CD4-positive, alpha-beta T cell treated with Interleukin-12 subunit alpha and Interleukin-12 subunit beta, for 1 hour (primary cell): ENCODE results near the gene RNPEPL1.
"Not testable (repeated sequence)": the region's sequence is repeated elsewhere in the genome, so short reads cannot be mapped to it uniquely, and the experiment has no call there.

Source experiments
- DNase-seq: peaks from one replicate; pipeline ENCODE4 v3.0.0-alpha.2; 2020

The RNPEPL1 gene

DNA sequence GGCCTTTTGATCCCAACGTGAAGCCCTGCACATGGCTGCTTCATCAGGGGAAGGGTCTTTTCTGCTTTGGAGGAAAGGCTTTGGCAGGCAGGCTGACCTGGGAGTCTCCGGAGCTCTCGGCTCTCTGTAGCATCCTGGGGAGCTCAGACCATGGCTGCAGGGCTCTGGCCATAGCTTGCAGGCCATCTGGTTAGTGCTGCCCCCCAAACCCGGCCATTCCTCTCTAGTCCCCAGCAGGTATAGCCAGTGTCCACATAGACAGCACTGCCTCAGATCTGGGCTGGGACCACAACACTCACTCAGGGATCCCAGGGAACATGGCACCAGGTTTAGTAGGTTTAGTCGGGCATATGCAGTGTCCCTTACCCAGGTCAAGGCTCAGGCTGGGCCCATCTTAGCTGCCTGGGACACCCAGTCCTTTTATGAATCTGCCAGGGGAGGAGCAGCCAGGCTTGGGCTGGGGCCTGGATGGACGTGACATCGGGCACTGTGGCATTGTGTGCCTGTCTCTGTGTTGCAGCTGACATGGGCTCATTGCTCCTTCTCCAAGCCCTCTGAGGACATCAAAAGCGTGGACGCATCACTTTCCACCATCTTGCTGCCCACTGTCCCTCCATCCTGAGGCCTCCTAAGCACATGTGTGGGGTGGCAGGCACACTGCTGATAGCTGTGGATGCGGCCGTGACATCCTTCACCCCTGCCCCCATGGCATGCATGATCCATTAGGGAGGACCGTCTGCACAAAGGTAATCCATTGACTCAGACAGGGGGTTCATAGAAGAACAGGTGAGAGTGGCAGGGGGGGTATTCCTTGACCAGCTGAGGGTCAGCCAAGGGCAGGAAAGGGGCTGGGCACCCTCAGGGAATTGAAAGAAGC lies 37.8 kb downstream of the RNPEPL1 start:
- no peak for DNase-seq

GRCh38 chr2:240611601-240612210 lies 43.4 kb downstream of the RNPEPL1 start:
- DNase-seq, result no peak

DNA sequence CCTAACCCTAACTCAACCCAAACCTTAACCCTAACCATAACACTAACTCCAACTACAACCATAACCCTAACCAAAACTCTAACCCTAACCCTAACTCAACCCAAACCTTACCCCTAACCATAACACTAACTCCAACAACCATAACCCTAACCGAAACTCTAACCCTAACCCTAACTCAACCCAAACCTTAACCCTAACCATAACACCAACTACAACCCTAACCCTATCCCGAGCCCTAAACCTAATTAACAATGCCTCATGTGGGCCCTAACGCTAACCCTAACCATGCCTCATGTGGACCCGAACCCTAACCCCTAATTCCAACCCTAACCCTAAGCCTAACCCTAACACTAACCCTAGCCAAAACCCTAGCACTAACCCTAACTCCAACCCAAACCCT lies 45.5 kb downstream of the RNPEPL1 start:
- DNase-seq, result no peak

DNA sequence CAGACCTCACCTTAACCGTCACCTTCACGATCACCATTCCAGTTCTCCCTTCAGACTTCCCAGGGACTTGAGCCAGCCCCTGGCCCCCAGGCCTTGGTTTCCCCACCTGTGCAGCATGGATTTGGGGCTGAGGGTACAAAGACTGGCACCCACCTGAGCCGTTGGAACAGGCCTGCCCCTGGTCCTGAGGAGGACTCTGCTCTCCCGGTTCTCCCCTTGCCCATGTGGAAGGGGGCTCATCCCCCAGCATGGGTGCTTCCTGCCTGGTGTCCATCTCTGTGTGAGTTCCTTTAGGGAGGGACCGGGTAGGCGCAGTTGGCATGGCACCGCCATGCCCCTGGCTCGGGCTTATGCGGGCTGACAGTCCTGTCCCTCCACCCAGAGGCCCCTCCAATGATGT lies 46.1 kb downstream of the RNPEPL1 start:
- DNase-seq, result no peak

DNA sequence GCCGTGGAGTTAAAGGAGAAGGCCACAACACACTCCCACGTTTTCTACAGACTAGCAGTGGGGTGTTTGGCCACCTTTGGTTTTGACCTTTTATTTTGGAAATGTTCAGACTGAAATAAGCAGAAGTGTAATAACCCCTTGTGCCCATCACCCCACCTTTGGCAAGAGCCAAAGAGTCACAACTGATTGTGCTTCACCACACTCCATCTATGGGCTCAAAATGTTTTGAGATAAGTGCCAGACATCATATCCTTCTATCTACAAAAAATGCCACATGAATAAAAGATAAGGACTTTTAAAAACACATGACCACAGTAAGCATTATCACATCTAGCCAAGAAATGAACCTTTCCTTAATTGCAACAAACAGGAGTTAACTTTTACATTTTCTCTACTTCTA lies 47.1 kb downstream of the RNPEPL1 start:
- DNase-seq, result no peak

DNA sequence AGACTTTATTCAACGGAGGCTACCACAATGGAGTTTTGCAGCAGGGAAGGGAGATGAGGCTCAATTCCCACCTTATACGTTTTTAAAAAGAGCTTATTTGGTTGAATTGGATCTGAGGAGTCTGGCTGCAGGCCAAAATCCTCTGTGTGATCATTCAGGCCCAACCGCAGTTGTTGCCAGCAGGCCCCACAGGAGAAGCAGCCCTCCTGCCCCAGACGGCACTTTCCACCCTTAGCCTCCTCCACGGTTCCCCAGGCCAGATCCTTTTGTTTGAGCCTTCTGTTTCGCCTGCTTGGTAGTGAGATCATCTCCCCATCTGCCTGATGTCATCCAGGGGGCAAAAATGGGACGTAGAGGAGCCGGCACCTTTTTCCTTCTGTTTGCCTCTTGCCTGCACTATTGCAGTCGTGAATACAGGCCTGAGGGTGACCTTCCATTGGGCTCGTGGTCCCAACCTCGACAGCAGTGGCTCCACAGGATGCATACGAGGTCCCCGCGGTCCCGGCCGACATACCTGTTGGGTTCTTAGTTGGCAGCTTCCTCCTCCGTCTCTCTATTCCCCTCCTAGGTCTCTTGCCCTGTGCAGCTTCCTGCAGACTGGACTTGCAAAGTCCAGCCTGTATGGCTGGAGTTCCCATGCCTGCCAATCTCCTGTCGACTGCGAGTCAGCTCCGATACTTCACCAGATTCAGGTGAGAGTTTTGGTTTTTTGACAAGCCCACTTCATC lies 47.7 kb downstream of the RNPEPL1 start:
- no peak for DNase-seq

DNA sequence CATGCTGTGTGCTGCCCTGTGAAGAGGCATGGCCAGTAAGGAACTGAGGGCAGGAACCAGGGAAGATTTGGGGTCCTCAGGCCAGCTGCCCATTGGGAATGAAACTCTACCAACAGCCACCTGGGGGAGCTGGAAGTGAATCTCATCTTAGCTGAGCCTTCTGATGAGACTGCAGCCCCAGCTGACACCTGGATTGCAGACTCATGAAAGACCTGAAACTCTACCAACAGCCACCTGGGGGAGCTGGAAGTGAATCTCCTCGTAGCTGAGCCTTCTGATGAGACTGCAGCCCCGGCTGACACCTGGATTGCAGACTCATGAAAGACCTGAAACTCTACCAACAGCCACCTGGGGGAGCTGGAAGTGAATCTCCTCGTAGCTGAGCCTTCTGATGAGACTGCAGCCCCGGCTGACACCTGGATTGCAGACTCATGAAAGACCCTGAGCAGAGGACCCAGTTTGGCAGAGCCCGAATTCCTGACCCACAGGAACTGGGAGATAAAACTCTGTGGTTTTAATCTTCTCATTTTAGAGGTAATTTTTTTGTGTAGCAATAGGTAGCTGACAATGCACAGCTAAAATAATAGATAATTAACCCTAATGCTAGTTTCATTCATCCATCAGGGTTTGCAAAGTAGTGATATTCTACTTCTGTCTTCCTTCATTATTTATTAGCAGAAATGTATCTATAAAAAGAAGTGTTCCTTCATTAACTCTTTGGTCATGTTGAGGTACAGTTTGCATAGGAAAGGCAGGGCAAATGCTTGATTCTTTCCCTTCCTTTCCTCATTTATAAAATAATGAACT lies 48.8 kb downstream of the RNPEPL1 start:
- DNase-seq, result not testable (repeated sequence)

- DNase-seq, result no peak
Measured at GRCh38 chr2:240618776-240619175, 50.5 kb downstream of the RNPEPL1 start.

- no peak for DNase-seq
Measured at GRCh38 chr2:240619506-240620148, 51.3 kb downstream of the RNPEPL1 start.

DNA sequence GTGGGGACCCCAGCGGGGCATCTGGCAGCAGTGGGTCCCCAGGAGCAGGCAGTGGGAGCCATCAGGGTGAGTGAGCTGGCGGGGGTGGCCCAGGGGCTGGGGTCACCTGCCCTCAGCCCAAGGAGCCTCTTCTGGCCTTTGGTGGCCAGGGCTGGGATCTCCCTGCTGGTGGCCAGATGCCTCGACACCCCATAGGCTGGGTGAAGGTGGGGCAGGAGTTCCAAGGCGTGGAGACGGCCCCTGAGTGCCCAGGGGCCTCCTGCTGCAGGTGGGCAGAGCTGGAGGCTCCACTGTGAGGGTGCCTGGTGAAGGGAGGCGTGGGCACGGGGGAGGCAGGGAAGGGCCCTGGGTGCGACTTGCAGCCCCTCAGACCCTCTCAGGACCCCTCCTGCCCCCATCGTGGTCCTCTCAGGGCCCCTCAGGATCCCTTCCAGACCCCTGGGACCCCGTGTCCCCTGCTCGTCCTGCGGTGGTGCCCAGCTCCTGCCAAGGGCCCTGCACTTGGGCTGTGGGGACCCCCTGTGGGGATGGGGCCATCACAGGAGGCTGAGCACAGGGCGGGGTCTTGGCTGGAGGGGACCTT lies 52.0 kb downstream of the RNPEPL1 start:
- no peak for DNase-seq

DNA sequence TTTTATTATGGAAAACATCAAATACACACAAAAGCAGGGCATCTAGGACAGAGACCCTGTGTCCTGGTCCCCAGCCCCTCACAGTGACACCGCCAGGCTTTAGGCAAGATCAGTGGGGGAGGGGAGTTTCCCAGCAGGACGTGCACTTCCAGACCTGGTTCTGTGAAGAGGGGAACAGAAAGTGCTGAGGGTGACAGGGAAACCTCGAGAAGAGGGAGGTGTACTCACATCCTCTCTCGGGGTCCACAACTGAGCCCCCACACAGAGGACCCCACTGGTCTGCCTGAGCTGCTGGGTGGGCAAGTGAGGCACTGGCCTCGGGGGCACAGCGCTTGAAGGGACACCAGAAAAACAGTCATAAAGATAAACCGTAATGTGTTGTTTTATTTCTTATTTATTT lies 52.6 kb downstream of the RNPEPL1 start:
- DNase-seq, result no peak

DNA sequence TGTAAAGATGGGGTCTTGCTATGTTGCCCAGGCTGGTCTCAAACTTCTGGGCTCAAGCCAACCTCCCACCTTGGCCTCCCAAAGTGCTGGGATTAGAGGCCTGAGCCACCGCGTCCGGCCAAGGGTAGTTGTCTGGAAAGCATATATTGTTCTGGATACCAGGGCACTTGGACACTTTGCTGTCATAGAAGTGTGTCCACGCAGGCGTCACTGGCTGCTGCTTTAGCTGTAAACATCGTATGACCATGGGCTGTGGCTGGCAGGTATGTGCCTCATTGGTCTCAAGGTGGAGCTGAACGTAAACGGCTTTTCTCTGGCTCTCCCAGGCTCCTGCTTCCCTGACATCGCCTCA lies 53.8 kb downstream of the RNPEPL1 start:
- DNase-seq, result no peak

- peak; percentile 59 for DNase-seq
Measured at GRCh38 chr2:240622531-240623235, 54.4 kb downstream of the RNPEPL1 start.

- no peak for DNase-seq
Measured at GRCh38 chr2:240623531-240624010, 55.3 kb downstream of the RNPEPL1 start.

- no peak for DNase-seq
Measured at GRCh38 chr2:240624011-240624949, 56.0 kb downstream of the RNPEPL1 start.

DNA sequence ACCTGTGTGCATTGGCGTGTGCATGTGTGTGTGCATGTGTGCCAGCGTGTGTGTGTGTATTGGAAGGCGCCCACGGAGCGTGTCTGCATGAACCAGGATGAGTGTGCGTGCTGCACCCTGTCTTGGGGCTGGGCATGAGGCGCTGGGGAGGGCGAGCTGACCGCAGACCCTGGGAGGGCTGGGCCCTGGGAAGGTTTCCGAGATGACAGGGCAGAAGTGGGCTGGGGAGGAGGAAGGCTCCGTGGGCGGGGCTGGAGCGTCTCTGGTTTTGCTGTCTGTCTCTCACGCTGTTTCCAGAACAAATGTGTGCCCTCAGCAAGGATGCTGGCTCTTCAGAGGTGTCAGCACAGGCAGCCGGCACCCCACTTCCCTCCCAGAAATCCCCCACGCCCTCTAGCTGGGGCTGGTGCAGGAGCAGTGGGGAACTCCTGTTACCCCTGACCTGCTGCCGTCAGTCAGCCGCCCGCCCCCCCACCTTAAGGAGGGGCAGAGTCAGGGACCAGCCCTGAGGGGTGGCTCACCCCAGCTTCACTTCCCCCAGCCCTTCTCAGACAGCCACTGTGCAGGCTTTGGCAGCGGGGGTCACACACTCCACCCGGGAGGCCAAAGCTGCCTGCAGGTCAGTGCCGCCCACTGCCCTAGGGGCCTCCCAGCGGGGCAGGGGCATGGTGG lies 56.8 kb downstream of the RNPEPL1 start, which contains the start of gene GPR35:
GPR35 (plus strand) TSS at position 531 of the 672 bp plus-strand sequence. CDS start 4,473 bp downstream, outside the sequence.
- DNase-seq, result peak; percentile 88

DNA sequence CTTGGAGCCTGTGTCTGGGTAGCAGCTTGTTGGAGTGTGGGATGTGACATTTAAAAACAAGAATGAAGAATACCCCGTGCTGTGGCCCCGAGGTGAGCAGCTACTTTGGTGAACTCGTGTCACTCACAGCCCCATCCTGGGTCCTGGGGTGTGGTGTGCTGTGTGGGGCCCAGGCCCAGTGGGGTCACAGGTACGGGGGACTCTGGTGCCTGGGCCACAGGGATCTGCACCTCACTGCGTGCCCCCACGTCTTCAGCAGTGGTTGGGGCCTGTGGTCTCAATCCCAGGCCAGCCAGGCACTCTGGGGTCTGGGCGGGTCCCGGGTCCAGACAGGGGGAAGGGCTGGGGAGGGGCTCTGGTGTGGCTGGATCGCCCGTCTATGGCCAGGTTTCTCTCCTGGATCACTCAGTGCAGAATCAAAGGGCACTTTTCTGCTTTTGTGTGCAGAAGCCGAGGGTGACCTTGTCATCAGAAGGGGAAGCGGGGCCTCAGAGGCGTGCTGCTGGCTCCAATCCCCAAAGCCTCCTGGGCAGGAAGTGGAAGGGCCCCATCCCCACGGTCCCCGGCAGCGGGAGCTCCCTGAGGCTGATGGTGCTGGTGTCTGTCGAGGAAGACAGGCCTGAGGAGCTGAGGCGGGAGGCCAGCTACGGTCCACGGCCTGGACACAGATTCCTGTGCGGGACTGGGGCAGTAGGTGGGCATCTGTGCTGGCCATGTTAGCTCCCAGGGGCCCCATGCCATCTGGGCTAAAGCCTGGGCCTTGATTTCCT lies 58.4 kb downstream of the RNPEPL1 start:
- peak; percentile 33 for DNase-seq

- DNase-seq, result no peak
Measured at GRCh38 chr2:240627736-240628506, 59.6 kb downstream of the RNPEPL1 start.
